HG03103 (cell line): ENCODE results near the gene LILRB4.
"Not testable (repeated sequence)": the region's sequence is repeated elsewhere in the genome, so short reads cannot be mapped to it uniquely, and the experiment has no call there.

ENCODE experiments used
- ATAC-seq: cut with Tn5 transposase; IDR thresholded peaks from one replicate; pipeline ENCODE4 v1.9.1; 2021; ENCODE audit warnings: low read depth; ENCODE audit not compliant: unreplicated experiment

LILRB4 gene

DNA sequence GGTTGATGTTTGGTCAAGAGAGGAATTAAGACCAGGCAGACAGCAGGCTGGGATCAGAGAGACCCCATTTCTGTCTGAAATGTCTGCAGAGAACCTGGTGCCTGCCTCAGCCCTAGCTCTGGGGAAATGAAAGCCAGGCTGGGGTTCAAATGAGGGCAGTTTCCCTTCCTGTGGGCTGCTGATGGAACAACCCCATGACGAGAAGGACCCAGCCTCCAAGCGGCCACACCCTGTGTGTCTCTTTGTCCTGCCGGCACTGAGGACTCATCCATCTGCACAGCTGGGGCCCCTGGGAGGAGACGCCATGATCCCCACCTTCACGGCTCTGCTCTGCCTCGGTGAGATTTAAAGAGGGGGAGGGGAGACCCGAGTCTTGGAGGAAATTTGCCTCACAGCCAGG, at the start of gene LILRB4:
TSS of gene LILRB4 (plus strand) at position 256 of the 400 bp plus-strand sequence. CDS start at position 305, 49 bp downstream.
- no peak for ATAC-seq

DNA sequence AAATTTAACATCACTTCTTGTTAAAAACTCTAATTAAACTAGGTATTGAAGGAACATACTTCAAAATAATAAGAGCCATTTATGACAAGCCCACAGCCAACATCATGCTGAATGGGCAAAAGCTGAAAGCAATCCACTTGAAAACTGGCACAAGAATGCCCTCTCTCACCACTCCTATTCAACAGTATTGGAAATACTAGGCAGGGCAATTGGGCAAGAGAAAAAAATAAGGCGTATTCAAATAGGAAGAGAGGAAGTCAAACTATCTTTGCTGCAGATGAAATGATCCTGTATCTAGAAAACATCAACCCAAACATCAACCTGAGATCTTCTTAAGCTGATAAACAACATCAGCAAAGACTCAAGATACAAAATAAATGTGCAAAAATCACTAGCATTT, 48.1 kb upstream of the LILRB4 start:
- ATAC-seq, result no peak

DNA sequence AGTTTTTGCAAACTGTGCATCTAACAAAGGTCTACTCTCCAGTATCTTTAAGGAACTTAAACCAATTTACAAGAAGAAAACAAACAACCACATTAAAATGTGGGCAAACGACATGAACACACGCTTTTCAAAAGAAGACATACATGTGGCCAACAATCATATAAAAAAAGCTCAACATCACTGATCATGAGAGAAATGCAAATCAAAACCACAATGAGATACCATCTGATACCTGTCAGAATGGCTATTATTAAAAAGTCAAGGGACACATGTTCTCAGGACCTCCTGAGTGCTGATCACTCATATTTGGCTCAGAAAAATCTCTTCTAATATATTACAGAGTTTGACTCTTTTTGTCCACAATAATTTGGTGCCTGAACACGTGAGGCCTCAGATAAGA, 46.7 kb upstream of the LILRB4 start:
- no peak for ATAC-seq

DNA sequence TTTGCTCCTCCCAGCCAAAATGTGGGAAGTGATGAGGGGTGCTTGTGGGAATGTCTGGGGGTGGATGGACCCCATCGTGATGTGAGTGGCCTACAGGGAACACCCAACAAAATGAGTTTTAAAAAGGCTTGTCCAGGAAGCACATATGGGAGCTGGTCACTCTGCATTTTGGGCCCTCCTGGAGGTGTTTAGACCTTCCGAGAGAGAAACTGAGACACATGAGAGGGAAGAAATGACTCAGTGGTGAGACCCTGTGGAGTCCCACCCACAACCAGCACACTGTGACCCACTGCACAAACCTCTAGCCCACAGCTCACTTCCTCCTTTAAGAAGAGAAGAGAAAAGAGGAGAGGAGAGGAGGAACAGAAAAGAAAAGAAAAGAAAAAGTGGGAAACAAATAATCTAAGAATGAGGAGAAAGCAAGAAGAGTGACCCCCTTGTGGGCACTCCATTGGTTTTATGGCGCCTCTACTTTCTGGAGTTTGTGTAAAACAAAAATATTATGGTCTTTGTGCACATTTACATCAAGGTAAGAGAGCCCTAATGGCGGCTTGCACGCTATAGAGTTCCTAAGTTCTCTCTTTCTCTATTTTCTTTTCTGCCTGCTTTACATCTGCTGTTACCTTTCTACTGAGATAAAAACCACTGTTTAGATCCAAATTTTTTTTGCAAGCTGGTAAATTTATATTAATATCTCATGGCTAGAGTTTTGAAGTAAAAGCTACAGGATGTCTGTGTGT, 45.8 kb upstream of the LILRB4 start:
- peak; percentile 71 for ATAC-seq

DNA sequence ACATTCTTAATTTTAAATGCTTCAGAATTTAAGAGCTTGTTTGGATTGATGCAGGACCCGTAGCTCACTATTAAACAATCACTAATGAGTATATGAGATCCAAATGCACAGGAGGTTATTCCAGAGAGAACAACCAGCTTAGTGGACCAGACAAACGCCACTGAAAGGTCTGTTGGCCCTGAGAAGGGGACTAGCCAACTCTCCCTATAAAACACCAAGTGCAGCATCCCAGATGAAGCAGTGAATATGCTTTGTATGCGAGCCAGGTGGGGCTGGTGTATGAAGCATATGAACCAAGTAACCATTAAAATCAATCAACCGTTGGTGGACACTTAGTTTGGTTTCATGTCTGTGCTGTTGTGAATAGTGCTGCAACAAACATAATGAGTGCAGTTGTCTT, 42.3 kb upstream of the LILRB4 start:
- ATAC-seq, result no peak

DNA sequence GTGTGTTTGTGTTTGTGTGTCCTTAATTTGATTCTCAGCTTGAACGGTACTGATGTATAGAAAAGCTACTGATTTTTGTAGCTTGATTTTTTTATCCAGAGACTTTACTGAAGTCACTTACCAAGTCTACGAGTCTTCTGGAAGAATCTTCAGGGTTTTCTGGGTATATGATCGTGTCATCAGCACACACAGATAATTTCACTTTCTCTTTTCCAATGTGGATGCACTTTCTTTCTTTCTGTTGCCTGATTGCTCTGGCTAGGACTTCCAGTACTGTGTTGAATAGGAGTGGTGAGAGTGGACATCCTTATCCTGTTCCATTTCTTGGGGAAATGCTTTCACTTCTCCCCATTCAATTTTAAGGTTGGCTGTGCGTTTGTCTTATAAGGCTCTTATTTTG, 40.4 kb upstream of the LILRB4 start:
- ATAC-seq, result no peak

DNA sequence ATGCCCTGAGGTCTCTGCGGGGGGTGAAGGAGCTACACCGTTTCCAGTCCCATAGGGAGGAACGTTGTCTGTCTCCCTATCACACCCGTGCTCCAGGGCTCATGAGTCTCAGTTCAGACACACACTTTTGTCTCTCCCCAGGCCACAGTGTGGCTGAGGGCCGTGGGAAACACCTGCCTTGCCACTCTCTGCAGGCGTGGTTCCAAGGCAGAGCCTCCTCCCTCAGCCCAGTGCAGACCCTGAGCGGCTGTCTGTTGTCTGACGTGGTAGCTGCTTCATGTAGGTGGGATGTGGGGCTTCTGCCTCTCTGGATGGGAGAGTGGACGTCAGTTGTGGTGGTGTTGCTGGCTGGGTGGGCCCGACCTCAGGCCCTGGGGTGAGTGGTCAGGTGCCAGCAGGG, 38.6 kb upstream of the LILRB4 start:
- not testable (repeated sequence) for ATAC-seq

DNA sequence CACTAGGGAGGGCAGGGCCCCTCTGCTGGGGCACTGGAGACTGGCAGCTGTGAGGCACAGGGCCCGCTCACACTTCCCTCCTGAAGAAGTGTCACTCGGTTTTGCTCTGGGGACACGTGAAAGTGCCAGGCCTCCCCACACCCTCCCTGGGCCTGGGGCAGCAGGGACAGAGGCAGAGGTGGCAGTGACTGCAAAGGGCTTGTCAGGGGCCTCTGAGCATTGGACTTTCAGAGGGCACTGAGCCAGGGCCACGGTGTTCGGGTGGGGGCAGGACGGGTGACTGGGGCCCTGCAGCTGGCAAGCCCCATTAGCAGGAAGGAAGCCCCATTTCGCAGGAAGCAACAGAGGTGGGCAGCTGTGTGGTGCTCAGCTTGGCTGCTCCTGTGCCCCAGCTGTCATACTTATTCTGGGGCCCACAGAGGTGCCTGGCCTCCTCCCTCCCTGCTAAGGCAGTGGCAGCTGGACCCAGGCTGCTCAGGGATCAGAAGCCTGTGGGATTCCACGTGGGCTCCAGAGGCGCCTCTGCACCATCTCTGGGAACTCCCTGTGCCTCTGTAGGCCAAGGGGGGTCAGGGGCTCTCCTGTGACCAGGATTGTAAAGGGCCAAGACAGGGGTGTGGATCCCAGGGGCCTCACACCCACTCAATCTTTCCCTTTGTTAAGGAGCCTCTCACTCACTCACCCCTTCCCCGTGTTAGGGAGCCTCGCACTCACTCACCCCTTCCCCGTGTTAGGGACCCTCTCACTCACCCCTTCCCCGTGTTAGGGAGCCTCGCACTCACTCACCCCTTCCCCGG, 37.7 kb upstream of the LILRB4 start:
- ATAC-seq, result not testable (repeated sequence)

DNA sequence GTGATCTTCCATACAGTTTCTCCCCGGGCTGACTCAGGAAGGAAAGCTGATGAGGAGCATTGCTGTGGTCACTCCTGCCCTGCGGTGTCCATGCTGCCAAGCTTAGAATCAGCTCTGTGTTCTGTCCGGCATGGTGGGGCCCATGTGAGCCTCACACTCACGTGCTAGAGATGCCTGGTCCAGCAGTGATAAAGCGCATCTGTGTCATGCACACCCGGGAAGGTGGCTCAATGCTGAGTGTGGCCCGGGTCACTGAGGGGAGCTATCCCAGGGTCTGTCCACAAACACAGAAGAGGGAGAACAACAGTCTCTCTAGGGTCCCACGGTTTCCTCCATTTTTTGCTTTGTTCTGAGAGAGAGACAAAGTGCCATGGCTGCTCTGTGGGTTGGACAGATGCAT, 36.0 kb upstream of the LILRB4 start:
- no peak for ATAC-seq

DNA sequence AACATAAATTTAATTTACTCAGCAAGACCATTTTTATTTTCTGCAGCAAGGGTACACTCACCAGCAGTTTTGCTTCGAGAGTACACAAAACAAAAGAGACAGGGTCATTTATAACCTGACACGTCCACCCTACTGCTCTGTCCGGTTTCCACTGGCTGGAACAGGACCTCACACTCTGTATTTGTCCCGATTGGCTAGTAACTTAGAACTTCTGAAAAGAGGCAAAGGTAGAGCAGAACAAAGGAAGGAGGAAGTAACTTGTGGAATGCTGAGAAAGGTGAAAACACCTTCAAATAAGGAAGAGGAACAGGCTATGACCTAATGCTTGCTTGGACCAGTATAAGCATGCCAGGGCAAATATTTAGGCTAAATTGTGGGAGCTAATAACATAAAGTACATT, 34.9 kb upstream of the LILRB4 start:
- ATAC-seq, result not testable (repeated sequence)

DNA sequence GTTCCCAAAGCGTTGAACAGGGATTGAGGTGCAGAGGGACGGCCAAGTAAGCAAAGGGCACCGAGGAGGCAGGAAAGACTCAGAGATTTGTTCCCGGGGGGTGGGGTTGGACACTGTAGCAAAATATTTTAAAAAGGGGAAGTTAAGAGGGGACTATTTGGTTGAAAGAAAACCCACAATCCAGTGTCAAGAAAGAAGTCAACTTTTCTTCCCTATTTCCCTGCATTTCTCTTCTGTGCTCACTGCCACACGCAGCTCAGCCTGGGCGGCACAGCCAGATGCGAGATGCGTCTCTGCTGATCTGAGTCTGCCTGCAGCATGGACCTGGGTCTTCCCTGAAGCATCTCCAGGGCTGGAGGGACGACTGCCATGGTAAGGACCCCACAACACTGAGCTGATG, 32.5 kb upstream of the LILRB4 start, which contains the start of gene LILRB1:
TSS of gene LILRB1 (plus strand) at position 223 of the 400 bp plus-strand sequence. CDS start 590 bp downstream, outside the sequence.
- ATAC-seq, result not testable (repeated sequence)

DNA sequence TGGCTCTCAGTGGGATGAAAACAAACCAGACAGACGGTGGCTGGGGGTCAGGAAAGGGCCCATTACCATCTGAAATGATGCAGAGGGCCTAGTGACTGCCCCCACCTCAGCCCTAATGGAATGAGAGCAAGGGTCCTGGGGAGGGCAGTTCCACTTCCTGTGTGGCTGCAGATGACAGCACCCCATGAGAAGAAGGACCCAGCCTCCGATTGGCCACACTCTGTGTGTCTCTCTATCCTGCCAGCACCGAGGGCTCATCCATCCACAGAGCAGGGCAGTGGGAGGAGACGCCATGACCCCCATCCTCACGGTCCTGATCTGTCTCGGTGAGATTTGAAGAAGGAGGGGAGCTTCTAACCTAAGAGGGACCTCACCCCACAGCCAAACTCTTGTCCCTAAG, 32.0 kb upstream of the LILRB4 start:
- ATAC-seq, result no peak

DNA sequence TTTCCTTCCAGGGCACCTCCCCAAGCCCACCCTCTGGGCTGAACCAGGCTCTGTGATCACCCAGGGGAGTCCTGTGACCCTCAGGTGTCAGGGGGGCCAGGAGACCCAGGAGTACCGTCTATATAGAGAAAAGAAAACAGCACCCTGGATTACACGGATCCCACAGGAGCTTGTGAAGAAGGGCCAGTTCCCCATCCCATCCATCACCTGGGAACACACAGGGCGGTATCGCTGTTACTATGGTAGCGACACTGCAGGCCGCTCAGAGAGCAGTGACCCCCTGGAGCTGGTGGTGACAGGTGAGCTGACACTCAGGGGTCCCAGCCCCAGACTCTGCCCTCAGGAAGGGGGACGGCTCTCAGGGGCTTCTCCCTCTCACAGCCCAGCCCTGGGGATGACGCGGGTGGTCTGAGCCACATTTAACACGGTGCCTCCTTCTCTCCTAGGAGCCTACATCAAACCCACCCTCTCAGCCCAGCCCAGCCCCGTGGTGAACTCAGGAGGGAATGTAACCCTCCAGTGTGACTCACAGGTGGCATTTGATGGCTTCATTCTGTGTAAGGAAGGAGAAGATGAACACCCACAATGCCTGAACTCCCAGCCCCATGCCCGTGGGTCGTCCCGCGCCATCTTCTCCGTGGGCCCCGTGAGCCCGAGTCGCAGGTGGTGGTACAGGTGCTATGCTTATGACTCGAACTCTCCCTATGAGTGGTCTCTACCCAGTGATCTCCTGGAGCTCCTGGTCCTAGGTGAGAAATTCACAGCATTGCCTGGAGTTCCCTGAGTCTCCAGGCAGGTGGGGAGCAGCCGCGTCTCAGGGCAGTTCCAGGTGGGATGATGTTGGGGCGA, 31.1 kb upstream of the LILRB4 start:
- not testable (repeated sequence) for ATAC-seq

DNA sequence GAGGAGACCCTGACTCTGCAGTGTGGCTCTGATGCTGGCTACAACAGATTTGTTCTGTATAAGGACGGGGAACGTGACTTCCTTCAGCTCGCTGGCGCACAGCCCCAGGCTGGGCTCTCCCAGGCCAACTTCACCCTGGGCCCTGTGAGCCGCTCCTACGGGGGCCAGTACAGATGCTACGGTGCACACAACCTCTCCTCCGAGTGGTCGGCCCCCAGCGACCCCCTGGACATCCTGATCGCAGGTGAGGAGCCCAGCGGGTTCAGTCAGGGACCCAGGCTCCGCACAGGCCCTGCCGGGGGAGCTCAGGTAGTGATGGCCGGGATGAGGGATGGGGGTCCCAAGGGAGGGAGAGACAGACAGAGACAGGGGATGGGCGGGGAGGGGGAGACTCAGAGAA, 30.3 kb upstream of the LILRB4 start:
- ATAC-seq, result not testable (repeated sequence)

DNA sequence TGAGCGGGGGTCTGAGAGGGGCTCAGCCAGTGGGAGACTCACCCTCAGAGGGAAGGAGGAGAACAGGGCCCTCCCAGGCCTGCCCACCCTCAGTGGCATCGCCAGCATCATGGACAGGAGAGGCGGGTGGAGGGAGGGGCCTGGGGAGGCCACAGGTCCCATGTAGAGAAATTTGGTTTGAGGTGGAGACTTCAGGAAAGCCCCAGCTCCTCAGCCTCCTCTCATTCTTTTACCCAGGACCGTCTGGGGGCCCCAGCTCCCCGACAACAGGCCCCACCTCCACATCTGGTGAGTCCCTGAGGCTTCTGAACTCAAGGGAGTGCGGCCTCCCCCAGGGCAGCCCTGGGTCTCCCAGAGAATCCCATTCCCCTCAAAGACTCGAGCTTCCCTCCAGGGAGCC, 29.4 kb upstream of the LILRB4 start:
- no peak for ATAC-seq

DNA sequence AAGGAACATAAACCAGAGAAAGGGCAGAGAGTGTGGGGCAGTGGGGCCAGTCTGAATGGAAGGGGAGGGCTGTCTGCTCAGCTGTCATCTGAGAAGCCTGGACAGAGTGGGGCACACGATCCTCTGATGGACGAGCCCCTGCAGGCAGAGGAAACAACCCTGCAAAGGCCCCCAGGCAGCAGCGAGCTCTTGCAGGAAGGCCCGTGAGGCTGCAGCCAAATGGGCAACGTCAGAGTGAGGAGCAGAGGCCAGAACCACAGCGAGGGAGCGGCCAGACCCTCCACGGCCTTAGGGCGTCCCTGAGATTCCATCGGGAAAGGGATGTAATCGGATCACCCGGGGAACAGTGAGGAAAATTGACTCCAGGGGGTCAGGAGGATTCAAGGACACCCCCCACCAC, 26.7 kb upstream of the LILRB4 start:
- ATAC-seq, result not testable (repeated sequence)

DNA sequence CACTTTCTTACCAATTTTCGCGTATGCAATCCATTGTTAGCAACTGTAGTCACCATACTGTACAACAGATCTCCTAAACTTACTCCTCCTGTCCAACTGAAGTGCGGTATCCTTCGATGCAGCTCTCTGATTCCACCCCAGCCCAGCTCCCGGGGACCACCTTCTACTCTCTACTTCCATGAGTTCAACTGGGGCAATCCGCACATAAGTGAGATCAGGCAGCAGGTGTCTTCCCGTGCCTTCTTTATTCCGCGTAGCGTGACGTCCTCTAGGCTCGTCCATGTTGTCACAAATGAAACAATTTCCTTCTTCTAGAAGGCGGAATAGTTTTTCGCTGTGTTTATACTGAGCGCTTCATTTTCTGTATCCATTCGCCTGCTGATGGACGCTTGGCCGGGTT, 24.1 kb upstream of the LILRB4 start:
- ATAC-seq, result no peak

DNA sequence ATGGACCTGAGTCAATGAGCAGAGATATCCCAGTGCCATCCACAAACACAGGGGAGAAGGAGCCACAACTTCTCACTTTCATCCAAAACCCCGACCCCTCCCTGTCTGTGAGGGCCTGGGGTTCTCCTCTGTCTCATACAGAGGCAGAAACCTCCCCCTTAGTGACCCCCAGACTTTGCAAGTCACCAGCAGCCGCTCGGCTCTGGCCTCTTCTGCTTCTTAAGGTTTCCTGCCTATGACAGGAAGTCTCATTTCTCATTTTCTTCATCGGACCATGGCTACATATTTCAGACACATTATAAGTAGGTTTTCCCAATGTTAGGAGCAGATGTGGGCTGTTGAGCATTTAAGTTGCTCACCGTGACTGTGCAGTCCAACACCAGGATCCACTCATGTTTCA, 19.8 kb upstream of the LILRB4 start:
- not testable (repeated sequence) for ATAC-seq

DNA sequence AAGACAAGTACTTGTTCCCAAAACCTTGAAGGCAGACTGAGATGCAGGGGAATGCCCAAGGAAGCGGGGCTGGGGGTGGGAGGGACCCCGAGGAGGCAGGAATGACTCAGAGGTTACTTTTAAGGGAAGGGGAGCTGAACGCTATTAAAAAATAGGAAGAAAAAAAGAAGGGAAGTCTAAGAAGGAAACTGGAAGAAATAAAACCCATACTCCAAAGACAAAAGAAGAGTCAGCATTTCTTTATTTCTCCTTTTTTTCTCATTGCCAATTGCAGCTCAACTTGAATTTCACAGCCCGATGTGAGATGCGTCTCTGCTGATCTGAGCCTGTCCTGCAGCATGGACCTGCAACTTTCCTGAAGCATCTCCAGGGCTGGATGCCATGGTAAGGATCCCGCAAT, 19.2 kb upstream of the LILRB4 start:
- not testable (repeated sequence) for ATAC-seq

DNA sequence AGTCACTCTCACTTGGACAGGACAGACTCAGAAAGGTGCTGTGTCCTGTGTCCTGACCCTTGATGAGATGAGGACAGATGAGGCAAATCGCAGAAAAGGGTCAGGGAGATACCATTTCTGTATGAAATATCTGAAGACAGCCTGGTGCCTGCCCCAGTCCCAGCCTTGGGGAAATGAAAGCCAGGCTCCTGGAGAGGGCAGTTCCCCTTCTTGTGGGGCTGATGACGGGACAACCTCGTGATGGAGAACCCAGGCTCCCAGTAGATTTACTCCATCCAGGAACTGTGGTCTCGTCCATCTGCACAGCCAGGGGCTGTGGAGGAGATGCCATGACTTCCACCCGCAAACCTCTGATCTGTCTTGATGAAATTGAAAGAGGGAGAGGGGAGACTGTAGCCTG, 18.7 kb upstream of the LILRB4 start:
- ATAC-seq, result no peak

DNA sequence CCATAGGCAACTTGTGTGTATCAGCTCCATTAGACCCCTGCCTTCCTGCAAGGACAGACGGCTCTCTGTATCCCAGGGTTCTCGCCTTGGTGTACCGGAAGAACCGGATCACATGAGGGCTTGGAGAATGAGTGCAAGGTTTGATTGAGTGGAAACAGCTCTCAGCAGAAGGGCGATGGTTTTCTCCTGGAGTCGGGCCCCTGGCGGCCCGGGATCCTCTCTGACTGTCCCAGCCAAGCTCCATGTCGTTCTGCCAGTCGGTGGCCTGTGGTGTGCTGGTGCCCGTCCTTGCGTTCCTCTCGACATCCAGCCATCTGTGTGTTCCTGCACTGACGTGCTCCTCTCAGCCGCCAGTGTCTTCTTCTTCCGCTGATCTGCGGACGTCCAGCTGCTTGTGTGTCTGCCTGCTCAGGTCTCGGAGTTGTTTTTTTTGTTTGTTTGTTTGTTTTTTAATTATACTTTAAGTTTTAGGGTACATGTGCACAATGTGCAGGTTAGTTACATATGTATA, 16.4 kb upstream of the LILRB4 start:
- ATAC-seq, result no peak
